Mucosa of descending colon (tissue), 3 donors: ENCODE data around the gene TAPBP. TPM values are rescaled to one million over a fixed set of nuclear protein-coding genes. Genes with fewer than 3 reads are reported as not detected.

Experiments used
- ATAC-seq: fragments of 200-7000 bp; cut with Tn5 transposase; one replicate; pipeline ENCODE4 v1.9.1; 2020; ENCODE audit warnings: mild to moderate bottlenecking, moderate library complexity
- DNase-seq, 3 donors: peaks; one replicate each; pipeline ENCODE4 v3.0.0-alpha.2; 2020
- H3K36me3 ChIP-seq: fragments of 200-600 bp; one replicate; pipeline ENCODE4 v1.8.0; 2021; ENCODE audit warnings: low read depth, mild to moderate bottlenecking
- H3K4me1 ChIP-seq: fragments of 200-600 bp; one replicate; pipeline ENCODE4 v1.8.0; 2021; ENCODE audit warnings: low read depth, mild to moderate bottlenecking
- H3K4me3 ChIP-seq: fragments of 200-600 bp; one replicate; pipeline ENCODE4 v1.8.0; 2021; ENCODE audit warnings: mild to moderate bottlenecking
- H3K9me3 ChIP-seq: fragments of 200-600 bp; one replicate; pipeline ENCODE4 v1.8.0; 2021; ENCODE audit warnings: mild to moderate bottlenecking
- intact Hi-C, 2 donors: fragments of 100-400 bp; cut with DNase I in 1 of 2; cut with micrococcal nuclease in 1 of 2; formaldehyde crosslinking; loops; one replicate each; pipeline versions ENCODE4 v1.11.0 to v1.11.1; 2022; cut with DNase I, micrococcal nuclease
- total RNA-seq, 3 donors: library from RNA; stranded (reverse); fragmentation: NEBNext Ultra II Directional in 2 of 3; extraction: Animal tissue kit (Norgen Biotek cat#: 25700) in 2 of 3; gene quantifications; one replicate each; pipeline versions ENCODE4 v1.2.1 to v1.2.4, GENCODE V29; 2021 to 2023
- TF ChIP-seq, protein P1 (sequence below): fragments of 200-600 bp; IDR thresholded peaks from one replicate; pipeline ENCODE4 v1.8.0; 2022; ENCODE audit warnings: antibody characterized with exemption, mild to moderate bottlenecking
- donor health status: DM: no; HTN: no; CAD: no; lungs with moderate emphysema.
- donor health status: DM: no; HTN: no; CAD: no.
- donor health status: DM: no; HTN: yes; CAD: no.

TAPBP gene
- total RNA-seq, 3 donors from 2014 or later: 179 to 321 (median 258) TPM

DNA sequence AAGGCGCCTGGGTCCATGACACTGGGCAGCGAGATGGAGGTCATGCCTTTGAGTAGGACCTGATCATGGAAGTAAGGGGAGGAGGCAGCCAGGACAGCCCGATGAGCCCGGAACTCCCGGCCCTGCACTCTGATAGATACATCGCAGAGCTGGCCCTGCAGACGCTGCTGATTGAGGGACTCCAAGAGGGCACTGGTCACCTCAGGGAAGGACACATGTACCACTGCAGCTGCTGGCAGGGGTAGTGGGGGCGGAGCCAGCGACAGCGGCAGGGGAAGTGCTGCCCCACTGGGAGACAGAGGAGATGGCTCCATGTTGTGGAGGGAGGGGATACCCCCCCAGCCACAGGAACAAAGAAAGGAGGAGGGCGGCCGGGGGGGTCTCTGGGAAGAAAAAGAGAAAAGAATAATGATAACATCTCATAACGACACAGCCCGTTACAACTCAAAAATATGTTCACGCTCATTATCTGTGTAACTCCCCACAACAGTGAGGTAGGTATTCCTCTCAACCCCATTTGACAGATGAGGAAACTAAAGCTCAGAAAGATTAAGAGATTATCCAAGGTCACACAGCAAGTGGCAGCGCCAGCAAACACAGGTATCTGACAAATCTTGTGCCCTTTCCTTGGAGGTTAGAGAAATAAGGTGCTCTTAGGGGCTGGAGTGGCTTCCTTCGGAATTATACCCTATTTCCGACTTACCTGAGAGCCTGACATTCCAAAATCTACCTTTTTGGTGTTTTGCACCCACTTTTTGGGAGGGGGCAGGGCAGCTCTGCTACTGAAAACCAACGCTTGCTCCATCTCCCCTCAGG is 2.9 kb upstream of the TAPBP start:
- Histone ChIP-seq H3K4me1 (peaks cover 38% of the 10 kb centered on the region), H3K36me3 (no peaks in the 10 kb centered on the region), H3K4me3 (peak overlapping the region; percentile 19), H3K9me3 (no peaks in the 10 kb centered on the region)
- no peak for ATAC-seq
- peak; percentile 37 to 76 (median 54) for DNase-seq
- intact Hi-C loops: no loop called here
- TF ChIP-seq, protein P1, sequence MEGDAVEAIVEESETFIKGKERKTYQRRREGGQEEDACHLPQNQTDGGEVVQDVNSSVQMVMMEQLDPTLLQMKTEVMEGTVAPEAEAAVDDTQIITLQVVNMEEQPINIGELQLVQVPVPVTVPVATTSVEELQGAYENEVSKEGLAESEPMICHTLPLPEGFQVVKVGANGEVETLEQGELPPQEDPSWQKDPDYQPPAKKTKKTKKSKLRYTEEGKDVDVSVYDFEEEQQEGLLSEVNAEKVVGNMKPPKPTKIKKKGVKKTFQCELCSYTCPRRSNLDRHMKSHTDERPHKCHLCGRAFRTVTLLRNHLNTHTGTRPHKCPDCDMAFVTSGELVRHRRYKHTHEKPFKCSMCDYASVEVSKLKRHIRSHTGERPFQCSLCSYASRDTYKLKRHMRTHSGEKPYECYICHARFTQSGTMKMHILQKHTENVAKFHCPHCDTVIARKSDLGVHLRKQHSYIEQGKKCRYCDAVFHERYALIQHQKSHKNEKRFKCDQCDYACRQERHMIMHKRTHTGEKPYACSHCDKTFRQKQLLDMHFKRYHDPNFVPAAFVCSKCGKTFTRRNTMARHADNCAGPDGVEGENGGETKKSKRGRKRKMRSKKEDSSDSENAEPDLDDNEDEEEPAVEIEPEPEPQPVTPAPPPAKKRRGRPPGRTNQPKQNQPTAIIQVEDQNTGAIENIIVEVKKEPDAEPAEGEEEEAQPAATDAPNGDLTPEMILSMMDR: no peak

DNA sequence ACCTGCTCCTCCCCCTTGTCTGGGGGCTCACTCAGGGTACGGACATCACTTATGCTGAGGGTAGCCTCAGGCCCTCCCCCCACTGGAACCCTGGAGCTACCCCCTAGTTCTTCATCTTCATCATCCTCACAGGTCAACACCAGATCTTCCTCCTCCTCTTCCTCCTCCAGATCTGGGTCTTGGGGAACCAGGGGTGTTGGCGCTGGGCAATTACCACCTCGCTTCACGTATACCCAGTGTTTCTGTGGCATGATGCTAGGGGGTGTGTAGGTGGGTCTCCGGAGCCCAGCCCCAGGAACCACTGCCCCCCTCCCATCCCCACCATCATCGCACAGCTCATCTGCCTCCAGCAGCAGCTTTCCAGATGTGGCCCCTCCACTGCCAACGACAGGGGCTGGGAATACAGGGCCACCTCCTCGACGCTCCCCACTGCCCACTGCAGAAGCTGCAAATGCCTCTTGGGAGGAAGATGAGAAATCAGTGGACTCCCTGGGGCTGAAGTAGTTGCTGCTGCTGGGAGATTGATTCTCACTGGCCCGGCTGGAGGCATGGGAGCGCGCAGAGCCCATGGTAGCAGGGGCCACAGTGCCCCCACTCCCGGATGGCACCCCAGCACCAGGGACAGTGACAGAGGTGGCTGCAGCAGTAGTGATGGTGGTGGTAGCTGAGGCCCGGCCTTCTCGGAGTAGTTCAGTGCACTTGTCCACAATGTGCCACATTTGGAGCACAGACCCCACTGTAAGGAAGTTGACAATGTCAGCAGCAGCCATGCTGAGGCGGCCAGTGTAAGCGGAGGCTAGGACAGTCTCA is 2.1 kb upstream of the TAPBP start:
- Histone ChIP-seq H3K9me3 (no peaks in the 10 kb centered on the region), H3K4me1 (peaks cover 32% of the 10 kb centered on the region), H3K4me3 (no peak overlapping the region), H3K36me3 (no peaks in the 10 kb centered on the region)
- intact Hi-C loops: no loop called here
- no peak for ATAC-seq
- DNase-seq: peak in 1 of 3 donors; percentile 59
- TF ChIP-seq, protein P1: no peak

DNA sequence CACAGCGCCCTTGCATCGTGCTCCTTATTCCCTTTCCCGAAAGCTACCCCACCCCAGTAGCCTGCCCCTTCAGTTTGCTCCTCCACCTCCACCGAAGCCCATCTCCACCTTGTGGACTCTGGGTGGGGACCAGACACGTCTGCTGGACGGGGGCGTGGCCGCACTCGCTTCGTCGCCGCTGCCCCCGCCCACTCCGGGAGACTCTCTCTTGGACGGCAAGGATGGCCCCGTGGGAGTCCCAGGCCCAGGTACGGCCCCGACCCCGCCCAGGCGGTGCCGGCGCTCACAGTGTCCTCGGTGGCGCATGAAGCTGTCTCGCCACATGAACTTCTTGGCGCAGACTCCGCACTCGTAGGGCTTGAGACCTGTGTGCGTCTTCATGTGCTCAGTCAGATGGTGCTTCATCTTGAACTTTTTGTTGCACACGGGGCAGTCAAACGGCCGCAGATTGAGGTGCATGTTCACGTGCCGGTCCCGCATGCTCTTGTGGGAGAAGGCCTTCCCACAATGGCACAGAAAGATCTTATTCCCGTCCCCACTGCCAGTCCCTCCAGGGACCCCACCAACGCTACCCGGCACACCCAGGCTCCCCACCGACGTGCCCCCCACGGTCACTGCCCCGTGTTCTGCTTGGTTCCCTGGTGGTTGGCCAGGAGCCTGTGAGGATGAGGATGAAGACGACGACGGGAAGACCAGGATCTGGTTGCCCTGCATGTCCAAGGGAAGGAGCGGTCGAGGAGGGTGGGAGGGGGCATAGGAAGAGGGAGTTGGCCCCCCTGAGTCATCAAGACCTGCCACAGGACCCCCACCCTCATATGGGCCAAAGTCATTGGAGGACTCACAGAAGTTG is 1.3 kb upstream of the TAPBP start:
- no peaks in the 10 kb centered on the region for H3K36me3 ChIP-seq
- DNase-seq (peak; percentile 86 to 88 (median 88)), ATAC-seq (peak; percentile 51)
- H3K9me3 ChIP-seq: no peaks in the 10 kb centered on the region
- no peak overlapping the region for H3K4me3 ChIP-seq
- TF ChIP-seq, protein P1: no peak
- intact Hi-C loops: no loop called here
- H3K4me1 ChIP-seq: peaks cover 31% of the 10 kb centered on the region

DNA sequence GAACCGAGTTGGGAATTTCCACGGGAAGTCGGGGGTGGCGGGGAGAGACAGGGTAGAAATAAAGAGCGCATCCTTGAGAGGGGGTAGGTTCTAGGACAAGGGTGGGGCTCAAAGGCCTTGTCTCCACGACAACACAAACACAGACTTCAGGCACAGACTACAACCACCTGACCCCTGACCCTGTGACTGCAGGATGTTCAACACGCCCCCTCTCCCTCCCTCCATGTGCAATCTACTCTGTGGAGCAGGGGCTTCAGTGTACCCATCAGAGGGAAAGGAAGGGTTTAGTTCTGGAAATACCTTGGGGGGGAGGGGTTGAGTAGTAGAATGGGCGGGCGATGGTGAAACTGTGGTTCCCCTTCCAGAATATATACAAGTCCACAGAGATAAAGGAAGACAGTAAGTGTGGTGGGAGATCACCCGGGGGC is 651 bp upstream of the TAPBP start:
- peaks cover 31% of the 10 kb centered on the region for H3K4me1 ChIP-seq
- H3K36me3 ChIP-seq: no peaks in the 10 kb centered on the region
- no peaks in the 10 kb centered on the region for H3K9me3 ChIP-seq
- H3K4me3 ChIP-seq: peak overlapping the region; percentile 62
- DNase-seq (peak; percentile 68 to 82 (median 77)), ATAC-seq (peak; percentile 63)
- intact Hi-C loops: no loop called here
- TF ChIP-seq, protein P1: no peak

DNA sequence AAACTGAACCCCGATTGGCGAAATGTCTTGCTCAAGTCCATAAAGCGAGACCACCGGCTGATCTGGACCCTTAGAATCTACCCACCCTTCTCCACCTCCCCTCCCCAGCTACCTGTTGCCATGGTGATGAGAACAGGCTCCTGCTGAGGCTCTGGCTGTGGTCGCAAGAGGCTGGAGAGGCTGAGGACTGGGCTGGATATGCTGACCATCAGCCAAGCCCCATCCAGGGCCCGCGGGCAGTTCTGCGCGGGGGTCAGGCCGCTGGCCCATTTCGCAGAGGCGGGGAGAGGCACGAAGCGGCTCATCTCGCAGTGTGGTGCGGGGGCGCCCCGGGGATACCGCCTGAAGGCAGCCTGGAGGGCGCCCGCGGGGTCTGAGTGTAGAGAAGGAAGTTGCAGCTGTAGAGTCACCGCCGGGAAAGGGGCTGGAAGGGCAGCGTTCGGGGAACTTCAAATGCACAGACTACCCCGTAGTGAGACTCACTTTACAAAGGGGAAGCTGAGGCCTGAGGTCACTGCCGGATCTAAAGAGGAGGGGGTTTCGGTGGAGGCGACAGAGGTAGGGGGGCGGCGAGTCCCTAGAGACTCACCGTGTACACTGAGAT is 671 bp downstream of the TAPBP start:
- Histone ChIP-seq H3K4me1 (peaks cover 25% of the 10 kb centered on the region), H3K36me3 (no peaks in the 10 kb centered on the region), H3K9me3 (no peaks in the 10 kb centered on the region), H3K4me3 (peak overlapping the region; percentile 62)
- DNase-seq (peak; percentile 63 to 79 (median 77)), ATAC-seq (peak; percentile 7)
- intact Hi-C loops: no loop called here
- TF ChIP-seq, protein P1: no peak
